Measurements from ENCODE around the gene SRC. TPM values are rescaled to one million over a fixed set of nuclear protein-coding genes. Genes with fewer than 3 reads are reported as not detected.

Gene SRC
- total and polyA plus RNA-seq, 2 of the 8 experiments (the other 6 are each of a cell fraction or from before 2014, with no cell fraction given) = 27.6 to 28.8 TPM

GRCh38 chr20:37416100-37416847 is 70.3 kb downstream of the SRC start:
- Histone ChIP-seq H3K9me3 (ENCODE audit: insufficient read depth in 2 of 2, low read depth in 1 of 2, low read length in 1 of 2) (no peaks in the 10 kb centered on the region), H4K20me1 (replicated peaks in 1 of 2; ENCODE audit: control insufficient read depth in 1 of 2, insufficient read depth in 2 of 2, low read length in 2 of 2) (peaks cover 0 to 2% of the 10 kb centered on the region in 2 experiments), H2BK12ac (ENCODE audit: low read depth, low read length) (peak overlapping the region; percentile 86; the same call in 1 of the 2 replicates), H2BK20ac (ENCODE audit: low read length) (peak overlapping the region; percentile 88; the same call in 1 of the 2 replicates), H3K4me2 (ENCODE audit: insufficient read depth in 1 of 2, low read depth in 2 of 2, low read length in 2 of 2) (no peak overlapping the region), H4K91ac (replicated peaks; ENCODE audit: insufficient read length, low read length) (no peak overlapping the region), H3K56ac (replicated peaks; ENCODE audit: insufficient read length, low read depth, low read length) (no peak overlapping the region), H3K36me3 (ENCODE audit: control insufficient read depth in 2 of 4, insufficient read depth in 4 of 4, low read length in 3 of 4) (no peaks in the 10 kb centered on the region; a peak in 1 of 8 replicates), H3K23me2 (ENCODE audit: low read depth, low read length) (peaks cover 12% of the 10 kb centered on the region), H3K79me2 (ENCODE audit: control insufficient read depth in 1 of 2, insufficient read depth in 2 of 2, low read length in 2 of 2) (no peaks in the 10 kb centered on the region), H2AFZ (ENCODE audit: low read length) (no peak overlapping the region), H3K9ac (replicated peaks in 1 of 4; ENCODE audit: extremely low read depth in 1 of 4, low read depth in 3 of 4, low read length in 3 of 4) (no peak overlapping the region; a peak in 2 of 7 replicates), H2BK120ac (replicated peaks; ENCODE audit: low read depth, low read length) (no peak overlapping the region), H2BK5ac (ENCODE audit: low read depth, low read length) (peak overlapping the region; percentile 68; the same call in 1 of the 2 replicates), H3K23ac (ENCODE audit: insufficient read length) (no peak overlapping the region), H4K5ac (ENCODE audit: insufficient read length, low read depth, low read length) (no peak overlapping the region), H3K14ac (ENCODE audit: insufficient read length) (no peak overlapping the region), H3K27me3 (replicated peaks in 1 of 4; ENCODE audit: control insufficient read depth in 3 of 4, extremely low read depth in 1 of 4, insufficient read depth in 3 of 4, low read length in 3 of 4) (peaks cover 0 to 22% (median 14%) of the 10 kb centered on the region in 4 experiments; a peak in 4 of 7 replicates), H3K79me1 (ENCODE audit: low read depth, low read length) (peaks cover 3% of the 10 kb centered on the region), H3K4me3 (ENCODE audit: extremely low read depth in 1 of 4, insufficient read depth in 2 of 4, low read depth in 3 of 4, low read length in 4 of 4) (no peak overlapping the region), H4K8ac (ENCODE audit: extremely low read depth, insufficient read depth, low read length) (no peak overlapping the region; the same call in none of the 2 replicates), H3K4ac (replicated peaks; ENCODE audit: insufficient read length, low read depth, low read length) (no peak overlapping the region), H2AK5ac (ENCODE audit: low read depth, low read length) (no peak overlapping the region), H3K27ac (ENCODE audit: low read depth, low read length) (no peak overlapping the region), H3K4me1 (replicated peaks in 1 of 4; ENCODE audit: control insufficient read depth in 3 of 4, insufficient read depth in 4 of 4, low read length in 3 of 4) (peaks cover 7 to 57% (median 37%) of the 10 kb centered on the region in 4 experiments), H2BK15ac (ENCODE audit: low read length) (peak overlapping the region; percentile 97), H3K18ac (ENCODE audit: extremely low read depth, low read length) (0 out of 2 replicates have a peak overlapping the region, but pooled peaks have one; percentile 16)
- WGBS, 2 experiments (ENCODE audit: extremely low coverage in 1 of 2, insufficient coverage in 1 of 2, insufficient read length in 1 of 2, insufficient replicate concordance in 2 of 2, low coverage in 1 of 2, low lambda C conversion rate in 2 of 2, missing lambda C conversion rate in 1 of 2) = 82% methylated on average over 27 of the region's 27 CpGs; no CpG with 5 or more reads in 1 of the 2 experiments
- ChIA-PET CTCF (ENCODE audit: partially characterized antibody) (interaction anchor here (0.6 to 1.8 kb wide), 9 partner anchors 16 to 221 kb away, joined by 3 to 6 read pairs (median 3); no protein-coding TSS in a partner anchor), POLR2A (ENCODE audit: partially characterized antibody) (interaction anchor here (0.6 to 1.5 kb wide), 4 partner anchors 11 to 1399 kb away, joined by 3 read pairs; no protein-coding TSS in a partner anchor)
- FAIRE-seq (no peak), DNase-seq (ENCODE audit: low read depth in 1 of 2, low spot score in 2 of 2) (no peak)
- TF ChIP-seq TCF12 (IDR thresholded peaks at IDR 0.05; ENCODE audit: low read depth, low read length) (no peak), CTCF (IDR thresholded peaks at IDR 0.05; ENCODE audit: control extremely low read depth in 1 of 3, insufficient read depth in 1 of 3, low read depth in 1 of 3, low read length in 3 of 3) (peak in 1 of 3 experiments; percentile 2; a peak in 1 of 4 replicates), POLR2AphosphoS5 (IDR thresholded peaks at IDR 0.05; ENCODE audit: low read depth, low read length) (no peak), HDAC2 (IDR thresholded peaks at IDR 0.05; ENCODE audit: borderline replicate concordance in 1 of 2, low read depth in 2 of 2, low read length in 2 of 2) (no peak)

Data from H1 (cell line).